Measurements from ENCODE around the gene PSME4. TPM values are rescaled to one million over a fixed set of nuclear protein-coding genes. Genes with fewer than 3 reads are reported as not detected.

Gene PSME4
- total and polyA plus RNA-seq, 2 of the 13 experiments (the other 11 are each of a cell fraction or from before 2014, with no cell fraction given) = 52.1 to 77.8 TPM

- TF ChIP-seq MAFK (conservative IDR thresholded peaks at IDR 0.05 in 1 of 2, IDR thresholded peaks at IDR 0.05 in 1 of 2; ENCODE audit: low read length in 2 of 2) (peak; percentile 98 to 99), ZNF331 (CRISPR knock-in tag; IDR thresholded peaks at IDR 0.05) (peak; percentile 52; the same call in 1 of the 2 replicates), ARNT (IDR thresholded peaks at IDR 0.05) (no peak), CEBPG (CRISPR knock-in tag; IDR thresholded peaks at IDR 0.05) (peak; percentile 71), FOSL2 (CRISPR knock-in tag; IDR thresholded peaks at IDR 0.05) (peak; percentile 94), TGIF2 (CRISPR knock-in tag; IDR thresholded peaks at IDR 0.05) (peak; percentile 89), EP300 (IDR thresholded peaks at IDR 0.05; ENCODE audit: low read depth in 2 of 2, low read length in 2 of 2) (peak in 1 of 2 experiments; percentile 71; a peak in 2 of 4 replicates), EP300 (CRISPR knock-in tag; IDR thresholded peaks at IDR 0.05; ENCODE audit: borderline replicate concordance) (no peak), KDM1A (CRISPR knock-in tag; IDR thresholded peaks at IDR 0.05) (no peak), SAP130 (CRISPR knock-in tag; IDR thresholded peaks at IDR 0.05; ENCODE audit: low read depth) (peak; percentile 97), MAX (IDR thresholded peaks at IDR 0.05) (peak; percentile 58; the same call in 1 of the 2 replicates), GFI1 (CRISPR knock-in tag; IDR thresholded peaks at IDR 0.05; ENCODE audit: borderline replicate concordance) (0 out of 2 replicates have a peak, but pooled peaks have one; percentile 35), ZNF235 (CRISPR knock-in tag; IDR thresholded peaks at IDR 0.05; ENCODE audit: borderline replicate concordance) (no peak), FOXK1 (CRISPR knock-in tag; IDR thresholded peaks at IDR 0.05; ENCODE audit: borderline replicate concordance, low read depth) (peak; percentile 90; the same call in 1 of the 2 replicates), SMAD3 (CRISPR knock-in tag; IDR thresholded peaks at IDR 0.05) (0 out of 2 replicates have a peak, but pooled peaks have one; percentile 13), THAP11 (CRISPR knock-in tag; IDR thresholded peaks at IDR 0.05) (peak; percentile 50; the same call in 1 of the 2 replicates), JUND (CRISPR knock-in tag; IDR thresholded peaks at IDR 0.05) (peak; percentile 82; the same call in 1 of the 2 replicates), NFATC3 (CRISPR knock-in tag; IDR thresholded peaks at IDR 0.05) (no peak), ASH2L (IDR thresholded peaks at IDR 0.05; ENCODE audit: insufficient read length, low read depth, low read length) (peak; percentile 32), HNF1B (CRISPR knock-in tag; IDR thresholded peaks at IDR 0.05) (no peak), NR2F2 (IDR thresholded peaks at IDR 0.05; ENCODE audit: borderline replicate concordance, low read depth) (no peak), DR1 (CRISPR knock-in tag; IDR thresholded peaks at IDR 0.05) (no peak)
- TF ChIP-seq, protein P1, sequence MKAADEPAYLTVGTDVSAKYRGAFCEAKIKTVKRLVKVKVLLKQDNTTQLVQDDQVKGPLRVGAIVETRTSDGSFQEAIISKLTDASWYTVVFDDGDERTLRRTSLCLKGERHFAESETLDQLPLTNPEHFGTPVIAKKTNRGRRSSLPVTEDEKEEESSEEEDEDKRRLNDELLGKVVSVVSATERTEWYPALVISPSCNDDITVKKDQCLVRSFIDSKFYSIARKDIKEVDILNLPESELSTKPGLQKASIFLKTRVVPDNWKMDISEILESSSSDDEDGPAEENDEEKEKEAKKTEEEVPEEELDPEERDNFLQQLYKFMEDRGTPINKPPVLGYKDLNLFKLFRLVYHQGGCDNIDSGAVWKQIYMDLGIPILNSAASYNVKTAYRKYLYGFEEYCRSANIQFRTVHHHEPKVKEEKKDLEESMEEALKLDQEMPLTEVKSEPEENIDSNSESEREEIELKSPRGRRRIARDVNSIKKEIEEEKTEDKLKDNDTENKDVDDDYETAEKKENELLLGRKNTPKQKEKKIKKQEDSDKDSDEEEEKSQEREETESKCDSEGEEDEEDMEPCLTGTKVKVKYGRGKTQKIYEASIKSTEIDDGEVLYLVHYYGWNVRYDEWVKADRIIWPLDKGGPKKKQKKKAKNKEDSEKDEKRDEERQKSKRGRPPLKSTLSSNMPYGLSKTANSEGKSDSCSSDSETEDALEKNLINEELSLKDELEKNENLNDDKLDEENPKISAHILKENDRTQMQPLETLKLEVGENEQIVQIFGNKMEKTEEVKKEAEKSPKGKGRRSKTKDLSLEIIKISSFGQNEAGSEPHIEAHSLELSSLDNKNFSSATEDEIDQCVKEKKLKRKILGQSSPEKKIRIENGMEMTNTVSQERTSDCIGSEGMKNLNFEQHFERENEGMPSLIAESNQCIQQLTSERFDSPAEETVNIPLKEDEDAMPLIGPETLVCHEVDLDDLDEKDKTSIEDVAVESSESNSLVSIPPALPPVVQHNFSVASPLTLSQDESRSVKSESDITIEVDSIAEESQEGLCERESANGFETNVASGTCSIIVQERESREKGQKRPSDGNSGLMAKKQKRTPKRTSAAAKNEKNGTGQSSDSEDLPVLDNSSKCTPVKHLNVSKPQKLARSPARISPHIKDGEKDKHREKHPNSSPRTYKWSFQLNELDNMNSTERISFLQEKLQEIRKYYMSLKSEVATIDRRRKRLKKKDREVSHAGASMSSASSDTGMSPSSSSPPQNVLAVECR (CRISPR knock-in tag; IDR thresholded peaks at IDR 0.05; ENCODE audit: borderline replicate concordance) = peak; percentile 39; the same call in 1 of the 2 replicates
Observed at GRCh38 chr2:53969285-53969967, 1.4 kb downstream of the PSME4 start (continued).

Measured in HepG2 (cell line).